Activated T-helper 9 cell treated with anti-CD3 and anti-CD28 coated beads, Interleukin-2, amount 50 U/mL, for 16 hours (primary cell): Measurements from ENCODE around the gene IGFL3.

Experiments used
- DNase-seq: peaks from one replicate; pipeline ENCODE4 v3.0.0-alpha.2; 2020; ENCODE audit warnings: low read depth

Gene IGFL3

GRCh38 chr19:46076951-46077814 is 47.3 kb downstream of the IGFL3 start:
- DNase-seq, result no peak

GRCh38 chr19:46076031-46076880 is 48.2 kb downstream of the IGFL3 start:
- DNase-seq, result no peak

DNA sequence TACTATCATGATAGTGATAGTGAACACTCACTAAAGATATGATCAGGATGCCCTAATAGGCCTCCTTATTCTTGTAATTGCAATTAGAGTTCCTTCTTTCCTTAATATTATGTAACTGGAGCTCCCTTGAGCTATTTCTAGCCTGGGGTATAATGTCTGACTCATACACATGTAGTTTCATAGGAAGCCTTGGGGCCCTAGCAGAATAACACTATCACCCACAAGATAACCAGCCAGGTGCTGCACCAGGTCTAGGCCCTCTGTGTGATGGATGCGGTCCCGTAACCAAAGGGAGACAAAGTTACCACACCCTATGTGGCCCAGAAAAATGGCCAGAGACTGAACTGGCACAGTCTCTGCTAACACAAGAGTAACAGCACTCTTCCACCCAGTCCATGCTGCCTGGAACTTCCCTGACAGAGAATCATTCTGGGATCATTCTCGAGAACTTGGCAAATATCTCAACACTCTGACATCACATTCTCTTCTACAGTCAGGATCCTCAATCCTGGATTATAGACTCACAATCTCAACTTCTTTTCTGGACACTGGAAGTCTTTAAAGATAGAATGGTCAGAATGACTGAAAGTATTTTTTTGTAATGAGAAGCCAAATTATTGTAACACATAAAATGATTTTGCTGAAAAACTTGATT is 51.1 kb downstream of the IGFL3 start:
- DNase-seq, result no peak
